HL-60 (cell line): ENCODE data around the gene AGPAT1.

Experiments
- CTCF ChIP-seq: IDR thresholded peaks from one replicate; pipeline ENCODE4 v1.5.1; 2011; ENCODE audit warnings: low read length, control low read depth, inconsistent platforms; ENCODE audit not compliant: insufficient read depth
- POLR2AphosphoS5 ChIP-seq: IDR thresholded peaks from 2 replicates; pipeline ENCODE4 v1.6.1; 2012; ENCODE audit warnings: low read depth

GRCh38 chr6:32181148-32181702 lies 5.3 kb upstream of the AGPAT1 start:
- TF ChIP-seq CTCF (no peak), POLR2AphosphoS5 (no peak)
